8988T (cell line): ENCODE measurements around the gene IFNK.
"Not testable (repeated sequence)": the region's sequence is repeated elsewhere in the genome, so short reads cannot be mapped to it uniquely, and the experiment has no call there.

Experiments used
- DNase-seq: peaks from one replicate; pipeline ENCODE4 v3.0.0; 2011

Gene IFNK

GRCh38 chr9:27524236-27524635, at the start of gene IFNK:
Gene IFNK (plus strand): TSS chr9:27524290. CDS start chr9:27524337, 47 bp downstream.
- no peak for DNase-seq

GRCh38 chr9:27474305-27474704, 49.8 kb upstream of the IFNK start:
- DNase-seq: no peak

- no peak for DNase-seq
Observed at GRCh38 chr9:27475057-27475595, 49.0 kb upstream of the IFNK start.

- DNase-seq: no peak
Observed at GRCh38 chr9:27476870-27477515, 47.1 kb upstream of the IFNK start.

GRCh38 chr9:27478322-27478721, 45.8 kb upstream of the IFNK start:
- no peak for DNase-seq

GRCh38 chr9:27482709-27483108, 41.4 kb upstream of the IFNK start:
- no peak for DNase-seq

- DNase-seq: no peak
Observed at GRCh38 chr9:27483576-27483975, 40.5 kb upstream of the IFNK start.

- no peak for DNase-seq
Observed at GRCh38 chr9:27485158-27485557, 38.9 kb upstream of the IFNK start.

GRCh38 chr9:27487128-27487640, 36.9 kb upstream of the IFNK start:
- DNase-seq: no peak

- DNase-seq: no peak
Observed at GRCh38 chr9:27487927-27488326, 36.2 kb upstream of the IFNK start.

- no peak for DNase-seq
Observed at GRCh38 chr9:27489087-27489876, 34.8 kb upstream of the IFNK start.

- no peak for DNase-seq
Observed at GRCh38 chr9:27491154-27491553, 32.9 kb upstream of the IFNK start.

- no peak for DNase-seq
Observed at GRCh38 chr9:27495480-27496134, 28.5 kb upstream of the IFNK start.

- DNase-seq: no peak
Observed at GRCh38 chr9:27496135-27496504, 28.0 kb upstream of the IFNK start.

GRCh38 chr9:27497883-27498417, 26.1 kb upstream of the IFNK start:
- DNase-seq: no peak

GRCh38 chr9:27499451-27499850, 24.6 kb upstream of the IFNK start:
- DNase-seq: no peak

GRCh38 chr9:27500902-27501301, 23.2 kb upstream of the IFNK start:
- DNase-seq: not testable (repeated sequence)

GRCh38 chr9:27503623-27504022, 20.5 kb upstream of the IFNK start:
- DNase-seq: no peak

- DNase-seq: no peak
Observed at GRCh38 chr9:27504259-27504658, 19.8 kb upstream of the IFNK start.

GRCh38 chr9:27505744-27506161, 18.3 kb upstream of the IFNK start:
- DNase-seq: no peak

- no peak for DNase-seq
Observed at GRCh38 chr9:27506981-27507380, 17.1 kb upstream of the IFNK start.

- no peak for DNase-seq
Observed at GRCh38 chr9:27510780-27511179, 13.3 kb upstream of the IFNK start.

GRCh38 chr9:27511771-27512170, 12.3 kb upstream of the IFNK start:
- DNase-seq: no peak
